Tibial nerve (tissue), 4 donors: ENCODE measurements around the gene MARK2.
A peak's percentile ranks its signal among the peaks of the same experiment; 100 is the strongest.

ENCODE experiments used
- EP300 ChIP-seq, 2 donors: sonication (generic); formaldehyde crosslinking; IDR thresholded peaks; one replicate each; pipeline ENCODE4 v1.6.1; 2017; ENCODE audit warnings: antibody characterized with exemption in 2 of 2, mild to moderate bottlenecking in 1 of 2
- POLR2A ChIP-seq, 2 donors: fragments of 450-650 bp; IDR thresholded peaks; one replicate each; pipeline ENCODE4 v1.6.1; 2017; ENCODE audit warnings: antibody characterized with exemption in 2 of 2, mild to moderate bottlenecking in 2 of 2, moderate library complexity in 2 of 2
- TF ChIP-seq, protein P1 (sequence below), 5 experiments: fragments of 200-600 bp in 3 of 5; fragments of 450-650 bp in 2 of 5; sonication (generic) in 3 of 5; IDR thresholded peaks; one replicate each; pipeline ENCODE4 v1.5.1; 2016 to 2019; ENCODE audit warnings: antibody characterized with exemption in 5 of 5, mild to moderate bottlenecking in 3 of 5, moderate library complexity in 2 of 5

DNA sequence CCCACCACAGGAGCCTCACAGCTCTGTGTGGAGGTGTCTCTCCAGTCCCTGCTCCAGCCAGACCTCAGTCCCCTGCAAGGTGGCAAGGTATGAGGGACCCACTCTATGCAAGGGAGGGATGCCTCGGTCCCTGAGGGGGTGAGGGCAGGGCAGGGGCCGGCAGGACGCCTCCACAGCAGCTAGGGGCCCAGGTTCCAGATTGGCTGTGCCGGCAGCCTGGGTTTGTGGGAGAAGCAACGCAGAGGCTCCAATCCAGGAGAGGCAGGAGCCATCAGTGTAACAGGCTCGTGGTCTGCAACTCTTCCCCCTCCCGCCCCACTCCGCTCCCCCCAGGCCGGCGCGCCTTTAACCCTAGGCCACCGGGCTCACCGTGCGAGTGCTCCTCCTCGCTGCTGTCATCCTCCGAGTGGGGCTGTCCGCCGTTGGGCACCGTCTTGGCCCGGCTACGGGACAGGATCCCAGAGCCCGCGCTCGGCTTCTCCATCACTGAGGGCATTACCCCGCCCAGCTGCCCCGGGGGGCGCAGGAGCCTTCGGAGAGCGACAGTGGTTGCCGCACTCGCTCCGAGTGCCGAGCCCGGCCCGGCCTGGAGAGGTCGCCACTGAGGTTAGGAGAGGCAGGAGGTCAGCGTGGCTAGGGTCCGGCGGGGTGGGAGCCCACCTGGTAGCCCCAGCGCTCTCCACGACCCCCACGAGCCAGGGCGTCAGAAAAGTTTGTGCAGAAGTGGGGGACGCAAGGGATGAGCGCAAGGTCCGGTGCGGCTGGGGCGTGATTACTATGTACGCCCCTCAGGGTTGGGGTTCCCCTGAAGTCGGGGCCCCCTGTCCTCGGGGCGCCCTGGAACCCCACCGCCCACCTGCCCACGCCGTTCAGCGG, 77.3 kb downstream of the MARK2 start:
- TF ChIP-seq, protein P1, sequence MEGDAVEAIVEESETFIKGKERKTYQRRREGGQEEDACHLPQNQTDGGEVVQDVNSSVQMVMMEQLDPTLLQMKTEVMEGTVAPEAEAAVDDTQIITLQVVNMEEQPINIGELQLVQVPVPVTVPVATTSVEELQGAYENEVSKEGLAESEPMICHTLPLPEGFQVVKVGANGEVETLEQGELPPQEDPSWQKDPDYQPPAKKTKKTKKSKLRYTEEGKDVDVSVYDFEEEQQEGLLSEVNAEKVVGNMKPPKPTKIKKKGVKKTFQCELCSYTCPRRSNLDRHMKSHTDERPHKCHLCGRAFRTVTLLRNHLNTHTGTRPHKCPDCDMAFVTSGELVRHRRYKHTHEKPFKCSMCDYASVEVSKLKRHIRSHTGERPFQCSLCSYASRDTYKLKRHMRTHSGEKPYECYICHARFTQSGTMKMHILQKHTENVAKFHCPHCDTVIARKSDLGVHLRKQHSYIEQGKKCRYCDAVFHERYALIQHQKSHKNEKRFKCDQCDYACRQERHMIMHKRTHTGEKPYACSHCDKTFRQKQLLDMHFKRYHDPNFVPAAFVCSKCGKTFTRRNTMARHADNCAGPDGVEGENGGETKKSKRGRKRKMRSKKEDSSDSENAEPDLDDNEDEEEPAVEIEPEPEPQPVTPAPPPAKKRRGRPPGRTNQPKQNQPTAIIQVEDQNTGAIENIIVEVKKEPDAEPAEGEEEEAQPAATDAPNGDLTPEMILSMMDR (IDR thresholded peaks at IDR 0.05) = peak in 4 of 5 experiments; percentile 21 to 40 (median 33)
- TF ChIP-seq POLR2A (IDR thresholded peaks at IDR 0.05) (no peak), EP300 (IDR thresholded peaks at IDR 0.05) (no peak)
